ENCODE measurements around the gene HMX2. TPM values are rescaled to one million over a fixed set of nuclear protein-coding genes. Genes with fewer than 3 reads are reported as not detected.

The HMX2 gene
- total and polyA plus RNA-seq, 2 donors (not counting 1 experiment from before 2014, with no cell fraction given) = not detected

DNA sequence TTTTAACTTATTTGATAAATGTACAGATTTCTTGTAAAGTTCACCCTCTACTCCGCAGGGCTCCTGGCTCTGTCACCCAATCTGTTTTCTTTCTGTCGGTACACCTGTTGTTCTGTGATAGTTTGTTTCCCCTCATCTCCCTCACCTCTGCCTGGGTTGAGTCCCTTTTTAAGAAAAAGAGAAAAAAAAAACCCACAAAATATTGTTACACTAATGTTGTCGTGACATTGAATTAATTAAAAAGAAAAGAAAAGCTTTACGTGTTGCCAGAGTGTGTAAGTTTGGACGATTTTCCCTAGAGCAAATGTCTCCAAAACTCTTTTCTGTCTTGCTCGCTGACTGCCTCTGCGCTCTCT lies 8.8 kb upstream of the HMX2 start:
- no peaks in the 10 kb centered on the region for H3K4me1 ChIP-seq (ENCODE audit: control insufficient read depth, extremely low read depth, insufficient read depth, low read length)
- H3K4me2 ChIP-seq (ENCODE audit: extremely low read depth, insufficient read depth, low read length) = no peak overlapping the region
- no peak overlapping the region for H3K27ac ChIP-seq (ENCODE audit: insufficient read depth, low read length)
- H3K79me2 ChIP-seq (ENCODE audit: control insufficient read depth, insufficient read depth, low read length) = no peaks in the 10 kb centered on the region
- no peak overlapping the region for H3K4me3 ChIP-seq (replicated peaks in 1 of 4; ENCODE audit: control extremely low read depth in 1 of 4, insufficient read depth in 1 of 4, low read depth in 3 of 4, low read length in 4 of 4)
- H2AFZ ChIP-seq (ENCODE audit: low read length) = no peak overlapping the region
- DNase-seq (ENCODE audit: low read depth in 2 of 2) = no peak
- peaks cover 89% of the 10 kb centered on the region for H3K27me3 ChIP-seq (ENCODE audit: control insufficient read depth, insufficient read depth, low read length)
- H3K36me3 ChIP-seq (ENCODE audit: control insufficient read depth, insufficient read depth, low read length) = no peaks in the 10 kb centered on the region
- no peaks in the 10 kb centered on the region for H4K20me1 ChIP-seq (ENCODE audit: control insufficient read depth, extremely low read depth, insufficient read depth, low read length)
- no peaks in the 10 kb centered on the region for H3K9me3 ChIP-seq (ENCODE audit: control insufficient read depth, insufficient read depth, low read depth, low read length)
- H3K9ac ChIP-seq (ENCODE audit: insufficient read depth, low read length) = no peak overlapping the region
- TF ChIP-seq, protein P1, sequence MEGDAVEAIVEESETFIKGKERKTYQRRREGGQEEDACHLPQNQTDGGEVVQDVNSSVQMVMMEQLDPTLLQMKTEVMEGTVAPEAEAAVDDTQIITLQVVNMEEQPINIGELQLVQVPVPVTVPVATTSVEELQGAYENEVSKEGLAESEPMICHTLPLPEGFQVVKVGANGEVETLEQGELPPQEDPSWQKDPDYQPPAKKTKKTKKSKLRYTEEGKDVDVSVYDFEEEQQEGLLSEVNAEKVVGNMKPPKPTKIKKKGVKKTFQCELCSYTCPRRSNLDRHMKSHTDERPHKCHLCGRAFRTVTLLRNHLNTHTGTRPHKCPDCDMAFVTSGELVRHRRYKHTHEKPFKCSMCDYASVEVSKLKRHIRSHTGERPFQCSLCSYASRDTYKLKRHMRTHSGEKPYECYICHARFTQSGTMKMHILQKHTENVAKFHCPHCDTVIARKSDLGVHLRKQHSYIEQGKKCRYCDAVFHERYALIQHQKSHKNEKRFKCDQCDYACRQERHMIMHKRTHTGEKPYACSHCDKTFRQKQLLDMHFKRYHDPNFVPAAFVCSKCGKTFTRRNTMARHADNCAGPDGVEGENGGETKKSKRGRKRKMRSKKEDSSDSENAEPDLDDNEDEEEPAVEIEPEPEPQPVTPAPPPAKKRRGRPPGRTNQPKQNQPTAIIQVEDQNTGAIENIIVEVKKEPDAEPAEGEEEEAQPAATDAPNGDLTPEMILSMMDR (conservative IDR thresholded peaks at IDR 0.05 in 1 of 2, IDR thresholded peaks at IDR 0.05 in 1 of 2; ENCODE audit: low read depth in 1 of 2, low read length in 2 of 2) = no peak
- no peak for TF ChIP-seq EZH2 (IDR thresholded peaks at IDR 0.05; ENCODE audit: low read length, missing control alignments)

DNA sequence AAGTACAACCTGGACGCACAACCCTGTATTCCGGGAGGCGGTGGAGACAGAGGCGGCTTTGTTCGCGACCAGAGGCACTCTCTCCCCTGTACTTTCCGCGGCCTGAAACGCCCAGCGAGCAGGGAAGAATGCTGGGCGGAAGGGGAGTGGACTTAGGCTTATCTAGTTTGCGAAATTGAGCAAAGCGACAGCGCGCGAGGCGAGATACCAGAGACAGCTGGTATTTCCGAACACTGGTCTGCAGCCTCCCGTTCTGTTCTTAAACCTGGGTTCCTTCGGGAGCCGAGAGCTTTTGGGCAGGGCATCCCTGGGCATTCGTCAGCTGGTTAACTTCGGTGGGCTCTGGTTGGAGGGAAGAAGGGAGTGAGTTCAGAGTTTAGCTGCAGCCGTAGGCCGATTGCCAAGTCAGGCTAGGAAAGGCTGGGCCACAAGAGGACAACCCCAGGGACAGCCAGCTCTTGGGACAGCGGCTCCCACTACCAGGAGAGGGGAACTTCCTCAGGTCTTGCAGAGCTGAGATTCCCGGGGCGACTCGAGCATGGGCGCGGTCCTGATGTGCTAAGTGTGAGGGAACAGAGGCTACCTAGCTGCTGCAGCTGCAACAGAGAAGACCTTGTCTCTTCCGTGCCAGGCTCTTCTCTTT lies 8.3 kb upstream of the HMX2 start:
- Histone ChIP-seq H4K20me1 (ENCODE audit: control insufficient read depth, extremely low read depth, insufficient read depth, low read length) (no peaks in the 10 kb centered on the region), H3K9me3 (ENCODE audit: control insufficient read depth, insufficient read depth, low read depth, low read length) (no peaks in the 10 kb centered on the region), H3K9ac (ENCODE audit: insufficient read depth, low read length) (no peak overlapping the region), H3K27me3 (ENCODE audit: control insufficient read depth, insufficient read depth, low read length) (peaks cover 87% of the 10 kb centered on the region), H3K4me3 (replicated peaks in 1 of 4; ENCODE audit: control extremely low read depth in 1 of 4, insufficient read depth in 1 of 4, low read depth in 3 of 4, low read length in 4 of 4) (no peak overlapping the region), H3K27ac (ENCODE audit: insufficient read depth, low read length) (no peak overlapping the region), H3K79me2 (ENCODE audit: control insufficient read depth, insufficient read depth, low read length) (no peaks in the 10 kb centered on the region), H2AFZ (ENCODE audit: low read length) (no peak overlapping the region), H3K4me2 (ENCODE audit: extremely low read depth, insufficient read depth, low read length) (no peak overlapping the region), H3K36me3 (ENCODE audit: control insufficient read depth, insufficient read depth, low read length) (no peaks in the 10 kb centered on the region), H3K4me1 (ENCODE audit: control insufficient read depth, extremely low read depth, insufficient read depth, low read length) (no peaks in the 10 kb centered on the region)
- no peak for DNase-seq (ENCODE audit: low read depth in 2 of 2)
- TF ChIP-seq EZH2 (IDR thresholded peaks at IDR 0.05; ENCODE audit: low read length, missing control alignments) = peak; percentile 96
- TF ChIP-seq, protein P1 (conservative IDR thresholded peaks at IDR 0.05 in 1 of 2, IDR thresholded peaks at IDR 0.05 in 1 of 2; ENCODE audit: low read depth in 1 of 2, low read length in 2 of 2) = no peak

DNA sequence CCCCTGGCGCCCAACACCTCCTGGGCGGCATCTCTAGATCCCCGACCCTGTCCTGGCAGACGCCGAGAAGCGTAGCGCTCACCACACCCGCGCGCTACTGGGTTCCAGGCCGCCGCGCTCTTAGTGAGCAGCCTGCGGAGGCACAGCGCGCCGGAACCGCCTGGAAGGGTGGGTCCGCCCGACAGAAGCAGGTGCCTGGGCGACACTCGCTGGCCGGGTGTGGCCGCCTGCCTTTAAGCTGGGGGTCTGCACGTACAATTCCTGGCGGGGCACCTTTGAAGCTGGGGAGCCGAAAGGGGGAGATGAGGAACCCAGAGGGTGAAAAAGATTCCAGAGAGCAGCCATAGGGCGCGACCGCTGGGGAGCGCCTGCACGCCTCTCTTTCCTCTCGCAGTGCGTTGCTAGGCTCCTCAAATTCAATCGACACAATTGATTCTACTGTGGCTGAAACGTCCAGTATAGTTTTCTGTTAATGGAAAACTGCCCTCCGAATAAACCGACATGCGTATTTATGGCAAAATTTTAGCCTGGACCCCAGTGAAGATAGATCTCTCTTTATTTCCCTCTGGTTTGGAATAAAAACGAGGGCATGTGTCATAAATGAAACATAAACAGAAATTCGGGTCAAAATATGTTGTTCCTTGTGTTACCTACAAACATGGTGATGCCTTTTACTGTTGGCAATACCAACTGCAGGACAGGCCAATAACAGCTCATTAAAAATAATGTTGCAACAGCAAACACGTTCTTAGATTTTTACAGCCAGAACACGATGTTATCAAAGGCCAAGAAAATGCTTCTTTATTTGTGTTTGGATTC lies 7.6 kb upstream of the HMX2 start:
- H3K27ac ChIP-seq (ENCODE audit: insufficient read depth, low read length) = no peak overlapping the region
- no peaks in the 10 kb centered on the region for H3K4me1 ChIP-seq (ENCODE audit: control insufficient read depth, extremely low read depth, insufficient read depth, low read length)
- no peaks in the 10 kb centered on the region for H4K20me1 ChIP-seq (ENCODE audit: control insufficient read depth, extremely low read depth, insufficient read depth, low read length)
- no peaks in the 10 kb centered on the region for H3K79me2 ChIP-seq (ENCODE audit: control insufficient read depth, insufficient read depth, low read length)
- H3K9me3 ChIP-seq (ENCODE audit: control insufficient read depth, insufficient read depth, low read depth, low read length) = no peaks in the 10 kb centered on the region
- TF ChIP-seq, protein P1 (conservative IDR thresholded peaks at IDR 0.05 in 1 of 2, IDR thresholded peaks at IDR 0.05 in 1 of 2; ENCODE audit: low read depth in 1 of 2, low read length in 2 of 2) = no peak
- TF ChIP-seq EZH2 (IDR thresholded peaks at IDR 0.05; ENCODE audit: low read length, missing control alignments) = peak; percentile 42
- H3K27me3 ChIP-seq (ENCODE audit: control insufficient read depth, insufficient read depth, low read length) = peaks cover 87% of the 10 kb centered on the region
- no peak overlapping the region for H3K4me2 ChIP-seq (ENCODE audit: extremely low read depth, insufficient read depth, low read length)
- no peak overlapping the region for H3K4me3 ChIP-seq (replicated peaks in 1 of 4; ENCODE audit: control extremely low read depth in 1 of 4, insufficient read depth in 1 of 4, low read depth in 3 of 4, low read length in 4 of 4)
- DNase-seq (ENCODE audit: low read depth in 2 of 2) = no peak
- no peak overlapping the region for H3K9ac ChIP-seq (ENCODE audit: insufficient read depth, low read length)
- H2AFZ ChIP-seq (ENCODE audit: low read length) = no peak overlapping the region
- no peaks in the 10 kb centered on the region for H3K36me3 ChIP-seq (ENCODE audit: control insufficient read depth, insufficient read depth, low read length)

Measured in fibroblast of lung (primary cell).